Left forelimb (tissue), 1 donor: ENCODE data around the gene USP53.
"Not testable (repeated sequence)": the region's sequence is repeated elsewhere in the genome, so short reads cannot be mapped to it uniquely, and the experiment has no call there.

Experiments used
- DNase-seq: peaks from one replicate; pipeline ENCODE4 v3.0.0-alpha.2; 2018; ENCODE audit warnings: low spot score

The USP53 gene

DNA sequence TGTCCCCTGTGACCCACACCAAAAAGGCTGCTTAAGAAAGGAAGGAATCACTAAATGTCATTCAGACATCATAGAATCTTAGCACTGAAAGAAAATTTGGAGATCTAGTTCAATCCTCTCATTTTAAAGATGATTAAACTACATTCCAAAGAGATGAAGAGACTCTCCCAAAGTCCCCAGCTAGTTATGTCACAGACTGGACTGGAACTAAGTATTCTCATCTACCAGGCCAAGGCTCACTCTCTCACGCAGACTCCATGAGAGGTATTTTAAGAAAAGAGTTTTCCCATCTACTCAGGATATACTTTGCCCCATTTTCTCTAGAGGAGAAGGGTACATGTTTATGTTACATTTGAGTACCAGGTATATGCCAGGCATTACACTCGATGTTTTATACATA is 102.5 kb downstream of the USP53 start:
- DNase-seq, result no peak

DNA sequence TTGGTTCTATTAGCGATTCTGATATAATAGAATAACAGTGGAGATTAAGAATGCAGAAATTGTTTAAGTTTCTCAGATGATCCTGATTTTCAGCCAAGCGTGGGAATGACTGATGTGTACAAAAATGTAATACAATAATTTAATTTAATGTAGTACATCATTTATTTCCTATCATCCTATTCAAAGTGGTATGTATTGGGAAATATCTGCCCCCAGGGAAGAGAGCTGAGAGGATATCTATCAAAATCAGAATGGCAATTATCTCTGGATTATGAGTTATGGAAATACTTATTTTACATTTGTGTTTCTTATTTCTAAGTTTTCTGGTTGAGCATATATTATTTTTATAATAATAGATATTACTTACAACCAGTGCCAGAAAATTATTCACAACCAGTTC is 105.5 kb downstream of the USP53 start:
- DNase-seq, result no peak

DNA sequence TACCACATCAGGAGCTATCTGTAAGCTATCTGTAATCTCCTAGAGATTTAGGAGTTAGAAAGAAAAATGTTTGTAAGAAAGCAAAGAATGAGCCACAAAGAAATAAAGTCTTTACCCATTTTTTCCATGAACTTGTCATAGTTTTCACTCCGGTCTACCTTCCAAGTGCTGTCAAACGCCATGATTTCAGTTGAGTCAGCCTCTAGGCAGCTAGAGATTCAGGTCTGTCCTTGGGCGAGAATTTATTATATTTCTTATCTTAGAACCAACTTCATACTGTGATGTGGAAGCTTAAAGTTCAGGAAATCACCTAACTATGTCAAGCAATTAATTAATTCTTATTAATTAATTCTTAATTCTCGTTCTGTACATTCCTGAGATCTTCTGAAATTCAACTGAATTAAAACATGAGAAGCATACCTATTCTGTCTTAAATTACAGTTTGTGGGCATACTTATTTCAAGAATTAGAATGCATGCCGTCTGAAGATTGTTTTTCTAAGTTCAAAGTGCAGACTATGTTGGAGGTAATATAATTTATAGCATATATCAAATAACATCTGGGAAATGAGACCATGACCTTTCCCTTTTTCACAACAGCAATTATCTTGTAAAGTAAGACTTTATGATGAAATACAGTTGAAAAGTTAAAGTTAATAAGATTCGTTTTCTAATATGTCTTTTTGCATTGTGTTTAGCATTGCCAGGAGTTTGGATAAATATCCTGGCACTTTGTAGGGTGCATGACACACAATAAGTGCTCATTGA is 109.6 kb downstream of the USP53 start, which contains the start of gene FABP2:
TSS of gene FABP2 (minus strand) at position 218 of the 767 bp plus-strand sequence. CDS start at position 182, 36 bp downstream.
- DNase-seq, result no peak

DNA sequence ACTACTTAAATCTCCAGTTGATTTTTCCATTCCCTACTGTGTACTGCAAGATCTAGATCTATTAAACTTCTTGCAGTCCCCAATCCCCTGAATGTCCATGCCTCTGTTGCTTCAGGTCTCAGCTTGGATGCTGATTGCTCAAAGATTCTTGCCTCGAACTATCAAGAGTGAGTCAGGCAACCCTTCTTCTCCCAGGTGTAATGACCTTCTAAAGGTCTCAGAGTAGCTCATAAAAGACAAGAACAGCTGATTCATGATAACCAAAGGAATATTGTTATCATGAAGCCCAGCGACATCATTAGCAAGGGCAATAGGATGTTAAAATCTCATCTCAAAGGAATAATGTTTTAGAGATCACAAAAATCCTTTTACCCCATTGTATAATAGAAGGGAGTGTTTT is 116.2 kb downstream of the USP53 start:
- DNase-seq, result no peak

DNA sequence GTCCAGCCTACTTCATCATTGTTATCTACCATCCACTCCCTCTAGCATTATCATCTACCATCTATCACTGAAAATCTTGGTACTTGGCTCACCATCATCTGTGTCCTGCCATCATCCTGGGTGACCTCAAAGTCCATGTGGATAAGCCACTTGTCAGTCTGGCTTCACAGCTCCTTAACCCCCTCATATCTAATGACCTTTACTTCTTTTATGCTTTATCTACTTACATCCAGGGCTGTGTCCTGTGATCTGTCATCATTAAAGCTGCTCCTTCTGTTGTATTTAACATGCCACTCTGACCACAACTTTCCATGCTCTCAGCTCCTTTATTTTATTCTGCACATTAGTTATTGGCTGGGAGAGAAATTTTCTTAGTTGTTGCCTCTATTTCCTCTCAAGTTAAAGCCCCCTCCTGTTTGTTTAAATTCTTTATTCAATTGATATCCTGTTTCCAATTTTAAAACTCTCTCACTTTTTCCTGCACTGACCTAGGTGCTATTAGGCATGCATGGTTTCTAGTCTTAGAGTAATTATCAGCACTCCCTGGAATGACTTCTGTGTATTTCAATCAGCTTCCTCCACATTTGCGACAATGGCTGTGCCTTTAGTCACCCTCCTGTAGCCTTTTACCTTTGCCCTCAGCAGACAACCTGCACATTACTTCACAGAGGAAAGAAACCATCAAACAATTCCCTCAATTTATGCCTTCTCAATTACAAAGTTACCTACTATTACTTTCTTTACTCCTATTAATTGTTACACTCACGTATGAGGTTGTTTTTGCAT is 117.5 kb downstream of the USP53 start:
- DNase-seq, result no peak

DNA sequence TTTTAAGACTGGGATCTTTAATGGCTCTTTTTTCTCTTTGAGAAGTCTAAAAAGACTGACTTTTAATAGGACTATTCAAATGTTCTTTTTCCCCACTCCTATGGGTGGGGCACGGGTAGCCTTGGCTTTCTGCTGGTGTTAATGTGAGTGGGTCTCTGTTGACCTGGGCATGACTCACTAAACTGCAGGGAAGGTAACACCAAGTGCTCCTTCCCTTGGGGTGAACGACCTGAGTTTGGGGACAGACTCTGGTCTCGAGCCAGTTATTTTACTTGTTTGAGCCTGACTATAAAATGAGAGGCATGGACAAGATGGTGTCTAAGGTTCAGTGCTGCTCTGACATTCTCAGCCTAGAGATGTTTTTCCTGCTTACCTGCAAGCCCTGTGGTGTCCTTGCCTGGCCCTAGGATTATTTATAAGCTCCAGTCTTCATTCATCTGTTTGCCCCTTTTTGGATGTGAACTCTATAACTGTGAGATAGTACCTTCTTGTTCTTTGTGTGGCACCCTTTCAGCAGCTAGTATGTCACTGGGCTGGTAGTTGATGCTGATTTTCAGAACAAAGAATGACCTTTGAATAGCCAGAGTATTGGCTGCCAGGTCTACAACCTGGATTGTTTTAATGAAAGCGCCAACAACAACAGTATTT is 123.9 kb downstream of the USP53 start:
- not testable (repeated sequence) for DNase-seq

DNA sequence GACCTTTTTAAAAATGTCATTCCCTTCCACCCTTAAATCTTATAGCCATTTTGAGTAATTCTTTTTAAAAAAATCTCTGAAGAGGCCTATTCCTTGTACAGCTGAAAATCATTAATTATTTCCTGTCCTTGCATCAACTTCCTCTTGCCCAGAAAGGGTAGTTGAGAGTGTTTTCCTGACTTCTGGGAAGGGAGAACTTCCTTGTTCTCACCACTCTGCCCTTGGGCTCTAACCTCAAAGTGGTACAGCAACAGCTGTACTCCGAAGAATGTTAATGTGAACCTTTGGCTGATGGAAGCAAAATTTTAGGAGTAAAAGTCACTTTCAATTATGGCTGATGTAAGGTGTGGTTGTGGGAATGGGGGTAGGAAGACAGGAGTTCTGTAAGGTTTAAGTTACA is 124.5 kb downstream of the USP53 start:
- DNase-seq, result no peak

DNA sequence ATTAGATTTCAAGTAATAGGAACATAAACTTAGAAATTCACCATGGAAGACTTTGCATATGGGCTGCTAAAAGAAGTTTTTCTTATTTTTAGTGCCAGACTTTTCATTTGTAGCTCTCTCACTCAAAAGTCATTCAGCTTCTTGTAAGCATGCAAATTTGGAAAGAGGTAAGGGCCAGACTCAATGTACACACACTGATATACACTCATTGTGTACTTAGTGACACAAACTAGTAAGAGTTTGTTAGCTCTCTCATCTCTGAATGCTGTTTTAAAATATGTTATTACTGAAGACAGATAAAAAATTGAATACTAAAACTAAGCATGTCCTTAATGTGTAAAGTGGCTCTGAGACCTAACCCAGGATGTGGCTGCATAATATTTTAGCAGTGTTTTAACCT is 127.4 kb downstream of the USP53 start:
- not testable (repeated sequence) for DNase-seq

DNA sequence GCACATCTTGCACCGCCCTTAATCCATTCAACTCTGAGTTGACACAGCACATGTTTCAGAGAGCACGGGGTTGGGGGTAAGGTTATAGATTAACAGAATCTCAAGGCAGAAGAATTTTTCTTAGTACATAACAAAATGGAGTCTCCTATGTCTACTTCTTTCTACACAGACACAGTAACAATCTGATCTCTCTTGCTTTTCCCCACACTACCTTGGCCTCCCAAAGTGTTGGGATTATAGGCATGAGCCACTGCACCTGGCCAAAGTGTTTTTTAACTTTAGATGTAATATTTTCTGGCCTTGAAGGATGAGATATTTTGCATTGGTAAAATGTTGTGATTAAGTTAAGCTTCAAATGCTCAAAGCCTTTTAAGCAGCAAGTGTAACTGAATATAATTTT is 130.8 kb downstream of the USP53 start:
- DNase-seq, result not testable (repeated sequence)
